ENCODE results near the gene RASAL1. TPM values are rescaled to one million over a fixed set of nuclear protein-coding genes. Genes with fewer than 3 reads are reported as not detected.

RASAL1 gene
- polyA plus RNA-seq, 12 donors: 0.03 to 0.39 (median 0.09) TPM; not detected in 4

DNA sequence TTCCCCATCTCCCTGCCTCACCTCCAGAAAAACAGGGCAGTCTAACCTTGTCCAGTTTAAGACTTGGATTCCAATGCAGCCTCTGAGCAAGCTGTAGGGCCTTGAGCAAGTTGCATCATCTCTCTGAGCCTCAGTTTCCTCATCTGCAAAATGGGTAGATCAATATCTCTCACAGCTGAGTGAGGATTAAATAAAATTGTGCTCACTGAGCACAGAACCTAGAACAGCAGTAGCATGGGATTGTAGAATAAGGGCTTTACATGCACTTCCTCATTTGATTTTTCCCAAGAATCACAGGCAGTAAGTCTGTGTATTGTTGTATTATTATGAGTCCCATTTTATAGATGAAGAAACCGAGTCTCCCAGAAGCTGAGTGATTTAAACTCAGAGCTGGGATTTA, 77.0 kb downstream of the RASAL1 start:
- DNase-seq: no peak

DNA sequence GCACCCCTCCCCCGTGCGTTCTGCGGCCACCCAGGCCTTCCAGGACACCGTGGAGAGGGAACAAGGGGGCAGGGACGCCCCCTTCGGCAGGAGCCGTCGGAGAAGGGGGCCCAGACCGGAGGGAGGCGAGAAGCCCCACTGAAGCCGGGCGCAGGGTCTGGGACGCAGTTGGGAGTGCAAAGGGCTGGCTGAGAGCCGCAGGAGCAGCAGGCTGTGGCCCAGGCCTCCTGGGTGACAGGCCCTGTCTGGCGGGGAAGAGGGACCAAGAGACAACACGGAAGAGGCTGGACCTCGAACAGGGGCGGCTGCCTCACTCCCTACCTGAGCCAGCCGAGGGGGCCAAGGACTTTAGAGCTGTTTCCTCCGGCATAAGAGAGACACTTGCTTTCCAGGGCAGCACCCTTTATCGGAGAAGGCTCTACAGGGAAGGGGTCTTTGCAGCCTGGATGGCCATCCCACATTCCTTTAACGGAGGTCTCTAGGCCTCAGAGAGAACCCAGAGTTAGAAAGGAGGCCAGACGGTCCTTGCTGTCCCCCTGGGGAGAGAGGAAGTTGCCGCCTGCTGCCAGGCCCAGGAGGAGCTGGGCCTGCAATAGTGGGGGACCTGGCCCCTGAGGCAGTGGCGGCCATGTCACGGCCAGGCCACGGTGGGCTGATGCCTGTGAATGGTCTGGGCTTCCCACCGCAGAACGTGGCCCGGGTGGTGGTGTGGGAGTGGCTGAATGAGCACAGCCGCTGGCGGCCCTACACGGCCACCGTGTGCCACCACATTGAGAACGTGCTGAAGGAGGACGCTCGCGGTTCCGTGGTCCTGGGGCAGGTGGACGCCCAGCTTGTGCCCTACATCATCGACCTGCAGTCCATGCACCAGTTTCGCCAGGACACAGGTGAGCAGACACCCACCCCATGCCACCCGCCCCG, 77.7 kb downstream of the RASAL1 start:
- DNase-seq: no peak

DNA sequence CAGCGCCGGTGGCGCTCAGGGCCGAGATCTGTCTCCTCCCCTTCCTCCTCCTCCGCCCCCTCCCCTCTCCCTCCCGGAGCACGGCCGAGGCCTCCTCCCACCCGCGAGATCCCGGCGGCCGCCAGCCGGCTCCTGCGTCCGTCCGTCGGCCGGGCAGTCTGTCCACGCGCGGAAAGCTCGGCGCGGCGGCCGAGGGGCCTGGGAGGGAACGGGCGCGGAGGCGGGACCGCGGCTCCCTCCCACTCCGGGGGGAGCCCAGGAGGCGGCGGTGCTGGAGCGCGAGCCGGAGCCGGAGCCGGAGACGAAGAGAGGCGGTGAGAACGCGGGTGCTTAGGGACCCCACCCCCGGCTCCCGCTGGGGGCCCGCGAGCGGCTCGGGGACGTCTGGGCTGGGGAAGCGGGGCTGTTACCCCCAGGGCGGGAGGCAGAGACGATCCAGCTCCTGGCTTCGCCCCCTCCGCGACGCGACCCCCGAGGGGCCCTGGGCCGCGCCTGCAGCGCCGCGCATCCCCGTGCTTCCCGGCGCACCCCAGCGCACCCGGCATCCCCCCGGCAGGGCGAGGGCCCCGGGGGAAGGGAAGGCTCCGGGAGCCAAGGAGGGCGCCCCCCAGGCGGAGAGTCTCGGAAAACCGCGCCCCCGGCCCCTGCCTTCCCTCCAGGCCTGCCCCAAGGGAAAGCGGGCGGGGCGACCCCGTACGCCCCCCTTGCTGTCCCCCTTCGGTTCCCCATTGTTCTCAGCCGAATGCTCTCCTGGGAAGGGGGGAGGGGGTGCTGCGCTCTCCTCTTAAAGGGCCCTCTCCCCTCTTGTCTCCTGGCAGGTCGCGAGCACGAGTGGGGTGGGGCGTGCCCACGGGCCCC, 78.7 kb downstream of the RASAL1 start, which contains the start of gene DTX1:
Gene DTX1 (plus strand): TSS at position 100 of the 858 bp plus-strand sequence. CDS start 1,463 bp downstream, outside the sequence.
- DNase-seq: peak; percentile 38

DNA sequence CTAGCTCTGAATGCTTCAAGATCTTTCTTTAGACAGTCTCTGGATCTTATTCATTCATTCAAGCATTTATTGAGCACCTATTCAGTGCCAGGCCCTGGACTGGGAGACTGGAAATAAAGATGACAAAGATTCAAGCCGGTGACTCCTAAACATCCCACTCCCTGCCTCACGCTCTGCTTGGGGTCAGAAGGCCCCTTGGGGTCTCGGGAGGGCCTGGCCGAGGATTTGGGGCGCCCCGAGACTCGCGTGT, 79.3 kb downstream of the RASAL1 start:
- no peak for DNase-seq

DNA sequence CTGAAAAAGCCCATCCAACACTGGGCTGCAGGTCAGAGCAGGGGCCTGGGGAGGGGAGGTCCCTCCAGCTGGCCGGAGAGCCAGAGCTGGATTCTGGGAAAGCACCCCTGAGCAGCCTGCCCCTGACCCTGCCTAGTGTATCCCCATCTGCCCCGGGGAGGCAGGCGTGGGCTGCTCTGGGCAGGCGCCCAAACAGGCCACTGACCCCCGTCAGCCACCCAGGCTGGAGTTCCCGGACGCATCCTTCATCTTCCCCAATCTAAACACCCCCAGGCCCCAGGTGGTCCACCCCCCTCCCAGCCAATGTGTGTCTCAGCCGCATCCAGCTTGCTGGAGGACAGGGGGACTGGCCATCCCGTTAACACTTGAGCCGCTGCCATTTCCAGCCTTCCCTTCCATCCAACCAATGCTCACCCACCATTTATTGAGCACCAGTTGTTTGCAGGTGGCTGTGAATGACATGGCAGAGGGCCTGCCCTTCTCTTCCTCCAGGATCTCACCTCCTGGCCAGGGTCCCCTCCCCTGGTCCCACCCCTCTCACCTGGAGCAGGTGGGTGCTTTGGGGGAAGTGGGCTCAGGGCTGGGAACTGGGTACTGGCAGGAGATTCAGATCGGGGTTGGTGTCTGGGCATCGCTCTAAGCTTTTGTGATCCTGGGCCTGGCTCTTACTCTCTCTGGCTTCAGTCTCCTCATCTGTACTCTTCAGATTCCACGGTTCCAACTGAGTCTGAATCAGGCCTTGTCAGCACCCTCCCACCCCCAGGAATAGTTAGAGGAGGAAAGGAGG, 79.8 kb downstream of the RASAL1 start:
- DNase-seq: no peak

DNA sequence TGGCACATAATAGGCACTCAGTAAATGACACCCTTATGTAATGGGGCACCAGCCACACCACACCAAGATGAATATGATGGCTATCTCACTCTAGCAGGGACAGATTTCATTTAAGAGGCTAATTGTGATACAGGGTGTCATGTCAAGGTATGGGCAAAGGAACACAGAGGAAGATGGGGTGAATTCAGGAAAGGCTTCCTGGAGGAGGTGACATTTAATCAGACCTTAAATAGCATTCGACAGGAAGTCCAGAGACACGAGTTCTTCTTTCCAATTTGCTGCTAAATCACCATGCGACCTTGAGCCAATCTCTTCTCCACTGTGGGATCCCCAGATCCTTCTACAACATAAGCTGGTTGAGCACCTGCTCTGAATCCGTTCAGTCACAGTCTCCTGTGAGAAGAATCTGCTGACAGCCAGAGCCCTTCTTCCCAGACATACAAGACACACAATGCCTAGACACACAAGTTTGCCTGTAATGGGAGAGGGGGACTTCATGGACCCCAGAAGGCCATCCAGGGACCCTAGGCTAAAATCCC, 80.5 kb downstream of the RASAL1 start:
- DNase-seq: no peak

DNA sequence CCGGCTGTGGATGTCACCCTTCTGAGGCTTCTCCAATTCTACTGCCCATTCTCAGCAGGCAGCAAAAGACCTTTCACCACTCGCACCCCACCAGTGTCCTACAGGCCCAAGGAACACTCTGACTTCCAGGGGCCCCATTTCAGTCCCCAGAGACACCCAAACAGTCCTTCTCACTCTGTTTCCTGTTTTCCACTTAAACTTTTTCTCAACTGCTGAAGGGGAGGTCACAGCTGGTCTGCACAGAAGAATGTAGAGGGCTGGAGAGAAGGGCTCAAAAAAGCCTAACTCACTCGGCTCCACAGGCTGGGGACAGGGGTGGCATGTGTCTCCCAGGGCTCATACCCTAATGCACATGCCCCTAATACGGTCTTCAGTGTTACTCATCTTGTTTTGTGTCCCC, 83.2 kb downstream of the RASAL1 start:
- DNase-seq: no peak

DNA sequence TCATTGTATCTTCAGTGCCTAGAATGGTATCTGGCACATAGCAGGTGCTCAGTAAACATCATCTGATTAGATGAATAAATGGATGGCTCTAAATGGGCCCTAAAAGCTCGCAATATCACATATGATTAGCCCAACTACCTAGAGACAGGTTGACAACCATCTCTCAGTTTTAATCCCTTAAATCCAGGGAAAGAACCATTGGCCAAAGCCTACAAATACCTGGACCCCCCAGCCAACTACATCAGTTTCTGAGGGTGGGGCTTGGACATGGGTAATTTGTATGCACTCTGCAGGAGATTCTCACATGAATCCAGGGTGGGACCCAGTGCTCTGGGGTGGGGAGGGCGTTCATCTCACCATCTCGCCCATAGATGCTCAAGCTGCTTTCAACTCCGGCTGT, 83.8 kb downstream of the RASAL1 start:
- DNase-seq: no peak

DNA sequence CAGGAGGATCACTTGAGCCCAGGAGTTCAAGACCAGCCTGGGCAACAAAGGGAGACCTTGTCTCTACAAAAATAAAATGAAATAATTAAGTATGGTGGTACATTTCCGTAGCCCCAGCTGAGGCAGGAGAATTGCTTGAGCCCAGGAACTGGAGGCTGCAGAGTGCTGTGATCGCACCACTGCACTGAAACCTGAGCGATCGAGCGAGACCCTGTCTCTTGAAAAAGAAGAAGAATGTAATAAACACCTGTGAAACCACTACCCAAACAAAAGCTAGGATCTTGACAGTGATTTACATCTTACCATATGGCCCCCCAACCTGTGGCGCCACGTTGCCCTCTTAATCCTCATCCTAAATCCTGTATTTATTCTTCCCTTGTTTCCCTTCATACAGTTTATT, 84.8 kb downstream of the RASAL1 start:
- no peak for DNase-seq

DNA sequence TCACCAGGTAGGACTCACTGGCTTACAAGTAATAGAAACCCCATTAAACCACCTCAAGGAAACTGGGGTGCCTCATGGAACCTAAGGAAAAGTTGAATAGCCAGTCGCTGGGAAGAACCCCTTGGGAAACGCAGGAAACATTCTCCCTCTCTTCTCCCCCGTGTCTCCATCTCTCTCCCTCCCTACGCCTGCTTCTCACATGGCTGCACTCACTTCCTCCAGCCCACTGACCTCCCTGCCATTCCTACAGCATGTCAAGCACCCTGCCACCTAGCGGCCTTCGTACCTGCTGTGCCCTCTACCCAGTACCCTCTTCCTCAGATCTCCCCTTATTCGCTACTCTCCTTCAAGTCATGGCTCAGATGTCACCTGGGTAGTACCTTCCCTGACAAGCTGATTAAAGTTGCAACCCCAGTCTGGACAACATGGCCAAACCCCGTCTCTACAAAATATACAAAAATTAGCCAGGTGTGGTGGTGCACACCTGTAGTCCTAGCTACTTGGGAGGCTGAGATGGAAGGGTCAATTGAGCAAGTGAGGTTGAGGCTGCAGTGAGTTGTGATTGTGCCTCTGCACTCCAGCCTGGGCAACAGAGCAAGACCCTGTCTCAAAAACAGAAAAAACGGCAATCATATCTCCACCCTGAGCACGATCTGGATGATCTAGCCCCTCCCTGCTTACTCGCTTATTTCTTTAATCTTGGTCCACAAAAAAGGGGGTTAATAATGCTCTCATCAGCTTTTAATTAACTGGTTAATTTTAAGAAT, 85.4 kb downstream of the RASAL1 start:
- DNase-seq: no peak

Other genes with a start within 250 kb of the RASAL1 start
- gene OAS1, start 228.8 kb downstream of the RASAL1 start, polyA plus RNA-seq (ENCODE audit: insufficient read length in 12 of 12): 10 to 100 TPM in 1 of 12 donors, 1 to 10 TPM in 10, not detected in 1; 1.9 to 27.7 (median 2.9) TPM
- 1 to 10 TPM in 11 of 12 donors, not detected in 1; 3.5 to 9.6 (median 6.3) TPM for gene OAS3, start 197.3 kb downstream of the RASAL1 start, polyA plus RNA-seq (ENCODE audit: insufficient read length in 12 of 12)
- gene OAS2, start 157.2 kb downstream of the RASAL1 start, polyA plus RNA-seq (ENCODE audit: insufficient read length in 12 of 12): 1 to 10 TPM in 11 of 12 donors, not detected in 1; 1.9 to 4.5 (median 3.0) TPM
- gene DTX1, start 79.0 kb downstream of the RASAL1 start, polyA plus RNA-seq (ENCODE audit: insufficient read length in 12 of 12): 1 to 10 TPM in 11 of 12 donors, not detected in 1; 2.7 to 9.9 (median 4.1) TPM
- gene CFAP73, start 14.0 kb upstream of the RASAL1 start, polyA plus RNA-seq (ENCODE audit: insufficient read length in 12 of 12): under 1 TPM in 3 of 12 donors, not detected in 9; 0.14 to 0.65 (median 0.17) TPM
- gene DDX54, start 49.7 kb upstream of the RASAL1 start, polyA plus RNA-seq (ENCODE audit: insufficient read length in 12 of 12): 10 to 100 TPM in 11 of 12 donors, not detected in 1; 37.7 to 70.6 (median 52.6) TPM
- gene RITA1, start 50.0 kb upstream of the RASAL1 start, polyA plus RNA-seq (ENCODE audit: insufficient read length in 12 of 12): 10 to 100 TPM in 3 of 12 donors, 1 to 10 TPM in 8, not detected in 1; 6.4 to 15.7 (median 8.3) TPM
- gene TPCN1, start 85.7 kb upstream of the RASAL1 start, polyA plus RNA-seq (ENCODE audit: insufficient read length in 12 of 12): 10 to 100 TPM in 11 of 12 donors, not detected in 1; 17.8 to 50.9 (median 34.5) TPM
- gene SLC8B1, start 199.3 kb upstream of the RASAL1 start, polyA plus RNA-seq (ENCODE audit: insufficient read length in 12 of 12): 10 to 100 TPM in 11 of 12 donors, not detected in 1; 10.6 to 19.5 (median 12.2) TPM
- gene PLBD2, start 222.8 kb upstream of the RASAL1 start, polyA plus RNA-seq (ENCODE audit: insufficient read length in 12 of 12): 10 to 100 TPM in 11 of 12 donors, not detected in 1; 11.8 to 30.7 (median 13.9) TPM

Measured in muscle of arm (tissue), 12 donors.